Measurements from ENCODE around the gene FHL3.
"Not testable (repeated sequence)": the region's sequence is repeated elsewhere in the genome, so short reads cannot be mapped to it uniquely, and the experiment has no call there.

The FHL3 gene

GRCh38 chr1:37983546-37983945, 21.8 kb downstream of the FHL3 start:
- no peak for DNase-seq

DNA sequence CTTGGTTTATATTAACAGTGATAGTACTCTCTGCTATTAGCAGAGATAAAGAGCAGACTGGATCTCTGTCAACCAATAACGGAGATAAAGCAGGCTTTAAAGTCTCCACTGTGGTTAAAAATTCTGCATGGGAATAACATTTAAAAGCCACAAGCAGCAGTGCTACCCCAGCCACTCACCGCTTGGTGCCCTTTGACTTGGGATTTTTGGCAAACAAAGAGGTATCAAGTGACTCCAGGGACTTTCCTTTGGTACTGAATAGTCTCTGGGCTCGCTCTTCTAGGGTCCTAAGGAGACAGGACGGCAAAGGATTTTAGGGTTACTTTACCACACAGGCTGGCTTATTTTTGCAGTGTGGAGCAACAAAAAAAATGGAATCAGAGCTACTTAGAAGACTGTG, 26.8 kb downstream of the FHL3 start:
- DNase-seq: no peak

DNA sequence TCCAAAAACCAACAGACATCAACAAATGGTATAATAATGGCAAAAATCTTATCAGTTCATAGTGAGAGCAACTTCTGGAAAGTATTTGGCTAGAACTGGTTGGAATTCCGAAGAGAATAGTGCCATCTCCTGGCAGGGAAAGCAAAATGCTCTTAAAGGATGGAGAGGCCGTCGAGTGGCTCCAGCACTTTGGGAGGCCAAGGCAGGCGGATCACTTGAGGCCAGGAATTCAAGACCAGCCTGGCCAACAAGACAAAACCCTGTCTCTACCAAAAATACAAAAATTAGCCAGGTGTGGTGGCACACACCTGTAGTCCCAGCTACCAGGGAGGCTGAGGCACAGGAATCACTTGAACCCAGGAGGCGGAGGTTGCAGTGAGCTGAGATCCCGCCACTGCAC, 30.2 kb downstream of the FHL3 start:
- not testable (repeated sequence) for DNase-seq

- no peak for DNase-seq
Measured at GRCh38 chr1:37974567-37974966, 30.7 kb downstream of the FHL3 start.

GRCh38 chr1:37973684-37974083, 31.6 kb downstream of the FHL3 start:
- not testable (repeated sequence) for DNase-seq

DNA sequence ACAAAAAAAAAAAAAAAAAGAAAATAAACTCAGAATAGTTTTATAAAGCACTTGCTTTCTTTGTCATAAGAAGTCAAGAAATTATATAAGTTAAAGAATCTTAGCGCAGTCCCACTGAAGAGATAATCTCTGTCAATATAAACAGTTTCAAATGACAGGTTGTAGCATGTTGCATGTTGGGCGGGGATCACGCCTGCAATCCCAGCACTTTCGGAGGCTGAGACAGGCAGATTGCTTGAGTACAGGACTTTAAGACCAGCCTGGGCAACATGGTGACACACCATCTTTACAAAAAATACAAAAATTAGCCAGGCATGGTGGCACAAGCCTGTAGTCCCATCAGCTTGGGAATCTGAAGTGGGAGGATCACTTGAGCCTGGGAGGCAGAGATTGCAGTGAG, 40.0 kb downstream of the FHL3 start:
- DNase-seq: no peak

GRCh38 chr1:37964106-37964505, 41.2 kb downstream of the FHL3 start:
- not testable (repeated sequence) for DNase-seq

DNA sequence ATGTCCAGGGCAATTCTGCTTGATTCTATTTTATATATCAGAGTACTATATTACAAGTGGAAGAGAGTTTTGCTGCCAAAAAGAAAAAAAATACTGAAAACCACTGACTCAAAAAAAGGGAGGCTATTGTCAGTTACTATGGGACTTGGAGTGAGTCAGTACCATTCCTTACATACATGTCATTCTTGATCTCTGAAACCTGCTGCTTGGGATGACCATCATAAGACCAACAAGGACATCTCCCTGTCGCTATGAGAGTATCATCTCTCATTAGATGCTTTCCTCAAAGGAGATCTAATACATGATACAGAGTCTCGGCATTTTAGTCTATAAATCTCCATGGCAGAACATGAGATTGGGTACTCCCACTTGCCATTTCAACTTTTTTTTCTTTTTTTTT, 46.6 kb downstream of the FHL3 start:
- no peak for DNase-seq

DNA sequence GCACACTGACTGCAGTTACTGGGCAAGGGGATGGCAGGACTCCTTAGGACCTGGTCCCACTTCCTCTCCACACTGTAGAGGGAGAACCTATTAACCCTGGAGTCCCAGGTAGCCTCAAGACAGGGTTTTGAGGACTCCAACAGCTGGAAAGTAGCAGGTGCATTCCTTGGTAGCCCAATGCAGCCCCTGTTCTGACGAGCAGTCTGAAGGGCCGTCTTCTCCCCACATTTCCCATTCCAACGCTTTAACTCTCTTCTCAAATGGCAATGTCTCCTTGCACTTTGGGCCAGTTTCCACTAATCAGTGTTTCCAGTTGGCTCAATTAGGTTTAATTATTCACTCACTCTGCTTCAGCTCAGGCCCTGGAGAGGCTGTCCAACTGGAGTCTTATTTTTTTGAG, 49.6 kb downstream of the FHL3 start:
- DNase-seq: no peak

DNA sequence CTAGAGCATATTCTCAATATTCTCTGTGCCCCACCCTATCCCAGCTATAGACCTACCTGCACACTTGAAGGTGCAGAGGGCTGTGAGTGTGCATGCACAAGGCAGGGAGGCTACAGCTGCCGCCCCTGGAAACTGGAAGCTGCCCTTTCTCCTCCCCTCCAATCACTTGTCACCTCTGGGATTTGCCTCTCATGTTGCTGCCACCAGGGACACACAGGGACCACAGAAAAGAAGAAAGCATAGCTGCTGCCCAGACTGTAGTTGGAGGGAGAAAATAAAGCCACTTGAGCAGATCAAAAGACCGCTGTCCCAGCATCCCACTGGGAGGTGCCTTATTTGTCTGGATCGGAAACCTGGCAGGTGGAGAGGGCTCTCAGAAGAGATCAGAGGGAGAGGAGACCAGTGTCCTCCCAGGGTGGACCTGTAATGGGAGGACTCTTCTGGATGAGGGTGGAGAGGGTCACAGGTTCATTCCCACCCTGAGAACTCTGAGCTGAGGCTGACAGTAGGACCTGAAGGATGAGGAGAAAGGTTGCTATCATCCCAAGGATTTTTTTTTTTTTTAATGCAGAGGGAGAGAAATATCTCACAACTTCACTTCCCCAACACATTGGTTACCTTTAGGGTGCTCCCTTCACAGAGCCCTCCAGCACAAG, 50.9 kb downstream of the FHL3 start:
- DNase-seq: no peak

- no peak for DNase-seq
Measured at GRCh38 chr1:37952738-37953137, 52.6 kb downstream of the FHL3 start.

DNA sequence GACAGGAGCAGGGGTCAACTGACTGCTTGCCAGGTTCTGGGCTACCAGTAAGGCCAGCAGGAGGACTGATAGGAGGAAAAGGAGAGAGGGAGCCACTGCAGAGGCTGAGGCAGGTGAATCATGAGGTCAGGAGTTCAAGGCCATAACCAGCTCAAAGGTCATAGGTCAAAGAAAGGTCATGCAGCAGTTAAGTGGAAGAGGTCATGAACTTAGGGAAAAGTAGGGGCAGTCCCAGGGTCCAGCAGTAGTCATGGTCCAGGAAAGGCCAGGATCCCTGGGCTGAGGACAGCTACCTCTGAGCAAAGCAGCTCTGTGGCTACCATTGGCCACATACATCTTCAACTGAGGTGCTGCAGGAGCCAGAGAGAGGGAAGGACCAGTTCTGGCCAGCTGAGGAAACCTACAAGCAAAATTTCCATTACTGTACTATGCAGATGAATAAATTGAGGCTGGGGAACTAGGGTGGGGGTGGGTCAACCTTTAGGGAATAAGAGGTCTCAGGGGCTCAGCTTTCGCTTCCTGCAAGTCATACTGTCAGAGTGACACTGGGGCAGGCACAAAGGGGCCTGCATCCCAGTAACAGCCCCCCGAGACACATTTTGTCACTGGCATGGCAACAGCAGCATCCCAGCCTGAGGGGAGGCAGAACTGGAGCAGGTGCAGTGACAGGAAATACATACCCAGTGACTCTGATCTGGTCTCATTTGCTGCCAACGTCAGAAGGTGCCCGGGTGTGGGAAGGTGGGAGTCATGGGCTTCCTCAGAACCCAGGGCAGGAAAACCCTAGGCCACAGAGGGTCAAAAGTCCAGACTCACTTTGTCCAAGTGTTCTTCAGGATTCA, 53.3 kb downstream of the FHL3 start:
- no peak for DNase-seq

- no peak for DNase-seq
Measured at GRCh38 chr1:37951041-37951782, 54.1 kb downstream of the FHL3 start.

DNA sequence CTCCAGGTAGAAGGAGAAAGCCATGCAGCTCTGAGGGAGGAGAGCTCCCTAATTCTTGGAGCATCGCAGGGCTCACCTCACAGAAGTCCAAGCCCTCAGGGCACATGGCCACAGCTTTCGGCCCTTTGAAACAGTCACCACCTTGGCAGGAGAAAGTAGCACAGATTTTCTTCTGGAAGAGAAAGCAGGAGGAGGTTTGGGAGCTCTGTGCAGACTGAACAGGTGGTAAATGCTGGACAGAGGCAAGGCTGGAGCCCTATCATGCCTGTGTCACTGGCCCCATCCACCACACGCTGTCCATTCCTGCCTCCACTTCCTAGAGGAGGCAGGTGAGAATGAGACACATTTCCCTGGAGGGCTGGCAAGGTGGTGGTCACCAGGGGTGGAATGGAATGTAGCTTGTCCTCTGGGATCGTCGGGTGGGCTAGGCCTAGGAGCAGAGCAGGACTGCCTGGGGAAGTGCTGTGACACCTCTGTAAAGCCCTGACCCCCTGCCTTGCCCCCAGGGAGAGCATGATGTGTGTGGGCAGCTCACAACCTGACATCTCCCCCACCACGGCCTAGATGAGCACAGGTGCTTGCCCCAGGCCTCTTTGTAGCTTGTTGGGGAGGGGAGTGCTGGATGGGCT, 55.7 kb downstream of the FHL3 start:
- DNase-seq: no peak

GRCh38 chr1:37948841-37949240, 56.5 kb downstream of the FHL3 start:
- no peak for DNase-seq

- DNase-seq: no peak
Measured at GRCh38 chr1:37948166-37948565, 57.1 kb downstream of the FHL3 start.

DNA sequence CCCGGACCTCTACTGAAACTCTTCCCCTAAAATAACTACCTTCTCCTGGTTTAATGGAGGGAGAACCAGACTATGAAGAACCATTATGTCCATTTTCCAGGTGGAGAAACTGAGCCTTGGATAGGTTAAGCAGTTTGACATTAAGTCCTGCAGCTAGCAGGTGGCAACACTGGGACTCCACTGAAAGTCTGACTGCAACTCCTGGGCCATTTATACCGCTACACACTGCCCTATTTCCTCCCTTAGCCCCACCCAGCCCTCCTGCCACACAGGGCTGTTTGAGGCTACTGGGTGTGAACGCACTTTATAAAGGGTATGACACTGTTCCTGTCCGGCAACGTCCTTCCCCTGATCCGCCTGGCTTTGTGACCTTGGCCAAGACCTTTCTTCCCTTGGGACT, 58.0 kb downstream of the FHL3 start:
- no peak for DNase-seq
